Endothelial cell of umbilical vein (primary cell): ENCODE measurements around the gene GTF2A2. TPM values are rescaled to one million over a fixed set of nuclear protein-coding genes. Genes with fewer than 3 reads are reported as not detected.

ENCODE experiments used
- BruUV-seq: library from RNA; stranded (reverse); fragments of 400-500 nt; replicated peaks from 2 replicates; lab custom pipeline; 2021; lab: Mats Ljungman, UMichigan
- CTCF ChIA-PET: fragments of 300-600, 350-600 bp; sonication (Branson Sonifier 250); formaldehyde crosslinking; loops from one replicate; lab custom pipeline; 2021; ENCODE audit warnings: antibody characterized with exemption, inconsistent platforms; lab: Charles Lee
- POLR2A ChIA-PET: fragments of 300-600, 350-600 bp; sonication (Branson Sonifier 250); formaldehyde crosslinking; loops from one replicate; lab custom pipeline; 2021; ENCODE audit warnings: antibody characterized with exemption, inconsistent platforms; lab: Charles Lee
- DNase-seq: peaks from one replicate; pipeline ENCODE4 v3.0.0-alpha.2; 2011; ENCODE audit warnings: low read depth, low spot score
- FAIRE-seq: peaks from 2 replicates; lab custom pipeline; 2011; peaks lifted over from hg19 to GRCh38; lab: Jason Lieb, UNC
- H2AFZ ChIP-seq: 2 replicates; pipeline ENCODE4 v1.6.0; 2012; ENCODE audit warnings: low read depth, low read length, control low read depth, inconsistent platforms
- H3K27ac ChIP-seq: 2 replicates; pipeline ENCODE4 v1.5.1; 2011; ENCODE audit warnings: low read depth, mild to moderate bottlenecking, control low read depth, low read length, moderate library complexity; ENCODE audit not compliant: insufficient read depth
- H3K27me3 ChIP-seq, 2 experiments: 2 replicates each; pipeline versions ENCODE4 v1.6.0 to v1.6.1; 2011; ENCODE audit warnings: low read length in 2 of 2, mixed read lengths in 1 of 2; ENCODE audit not compliant: control insufficient read depth in 2 of 2, insufficient read depth in 2 of 2
- H3K36me3 ChIP-seq, 2 experiments: 2 replicates in 1 of 2; 3 replicates in 1 of 2; pipeline ENCODE4 v1.5.1; 2011; ENCODE audit warnings: low read length in 2 of 2, mild to moderate bottlenecking in 1 of 2, moderate library complexity in 1 of 2; ENCODE audit not compliant: control insufficient read depth in 2 of 2, insufficient read depth in 2 of 2; ENCODE audit errors: extremely low read depth in 1 of 2
- H3K4me1 ChIP-seq: 3 replicates; pipeline ENCODE4 v1.5.1; 2011; ENCODE audit warnings: mild to moderate bottlenecking, low read length; ENCODE audit not compliant: control insufficient read depth, insufficient read depth; ENCODE audit errors: extremely low read depth
- H3K4me2 ChIP-seq: 2 replicates; pipeline ENCODE4 v1.6.1; 2011; ENCODE audit warnings: low read length, control low read depth, mixed read lengths; ENCODE audit not compliant: insufficient read depth
- H3K4me3 ChIP-seq, 3 experiments: fragments of 200-600 bp in 1 of 3; sonication (generic), shearing (Covaris generic) in 1 of 3; replicated peaks in 1 of 3; 2 replicates each; pipeline ENCODE4 v1.5.1; 2011 to 2016; ENCODE audit warnings: control low read depth in 3 of 3, low read length in 3 of 3, mild to moderate bottlenecking in 2 of 3, inconsistent platforms in 1 of 3, low read depth in 1 of 3, moderate library complexity in 1 of 3; ENCODE audit not compliant: insufficient read depth in 1 of 3
- H3K79me2 ChIP-seq: 2 replicates; pipeline ENCODE4 v1.6.0; 2012; ENCODE audit warnings: low read length, inconsistent platforms; ENCODE audit not compliant: control insufficient read depth, insufficient read depth
- H3K9ac ChIP-seq: replicated peaks from 2 replicates; pipeline ENCODE3; 2011; ENCODE audit warnings: low read length, control low read depth; ENCODE audit not compliant: insufficient read depth; ENCODE audit errors: extremely low read depth
- H3K9me1 ChIP-seq: replicated peaks from 3 replicates; pipeline ENCODE4 v1.6.0; 2011; ENCODE audit warnings: mild to moderate bottlenecking, low read length; ENCODE audit not compliant: control insufficient read depth, insufficient read depth; ENCODE audit errors: extremely low read depth
- H3K9me3 ChIP-seq: replicated peaks from 2 replicates; pipeline ENCODE4 v1.5.1; 2012; ENCODE audit warnings: low read length, inconsistent platforms; ENCODE audit not compliant: control insufficient read depth, insufficient read depth
- H4K20me1 ChIP-seq: replicated peaks from 2 replicates; pipeline ENCODE3; 2011; ENCODE audit warnings: mild to moderate bottlenecking, low read length; ENCODE audit not compliant: control insufficient read depth, insufficient read depth; ENCODE audit errors: extremely low read depth
- EZH2 ChIP-seq: IDR thresholded peaks from 2 replicates; pipeline ENCODE4 v1.6.1; 2012; ENCODE audit warnings: borderline replicate concordance, low read depth, mild to moderate bottlenecking, moderate library complexity, low read length, inconsistent platforms; ENCODE audit not compliant: severe bottlenecking
- FOS ChIP-seq: IDR thresholded peaks from 2 replicates; pipeline ENCODE4 v1.6.1; 2011; ENCODE audit warnings: mild to moderate bottlenecking, low read length, moderate library complexity, borderline replicate concordance; ENCODE audit not compliant: insufficient read depth
- GATA2 ChIP-seq: IDR thresholded peaks from 2 replicates; pipeline ENCODE4 v1.7.0; 2011; ENCODE audit warnings: low read depth, mild to moderate bottlenecking, moderate library complexity, mixed read lengths, low read length; ENCODE audit not compliant: insufficient read length, insufficient read depth
- JUN ChIP-seq: IDR thresholded peaks from 2 replicates; pipeline ENCODE4 v1.6.1; 2011; ENCODE audit warnings: borderline replicate concordance, low read depth; ENCODE audit not compliant: insufficient read length, insufficient read depth
- POLR2A ChIP-seq: IDR thresholded peaks from 2 replicates; pipeline ENCODE4 v1.6.1; 2012; ENCODE audit warnings: low read depth, mild to moderate bottlenecking, control low read depth, low read length
- POLR2AphosphoS5 ChIP-seq: IDR thresholded peaks from 2 replicates; pipeline ENCODE4 v1.6.1; 2012; ENCODE audit warnings: low read depth, mild to moderate bottlenecking, control low read depth, low read length, moderate library complexity; ENCODE audit not compliant: insufficient read depth
- dilution Hi-C: fragments of 300-500 bp; cut with MboI; formaldehyde crosslinking; loops from one replicate; pipeline ENCODE4 v1.15.0; 2019; ENCODE audit warnings: low sequenced_read_pairs; ENCODE audit not compliant: extremely low pct_ligation_motif_present
- intact Hi-C: fragments of 100-400 bp; cut with micrococcal nuclease; formaldehyde crosslinking; loops from one replicate; pipeline ENCODE4 v1.10.0; 2022
- polyA plus RNA-seq, 4 experiments: library from polyadenylated mRNA; depleted of rRNA in 3 of 4; stranded (reverse) in 3 of 4; unstranded in 1 of 4; fragments of >200 nt; gene quantifications; 2 replicates each; pipeline versions ENCODE4 v1.2.1 to v1.2.3, GENCODE V29; 2011 to 2012; ENCODE audit warnings: missing spikeins in 1 of 4
- total RNA-seq: library from RNA; stranded (reverse); gene quantifications from 2 replicates; pipeline ENCODE4 v1.2.3, GENCODE V29; 2021
- TF ChIP-seq, protein P1 (sequence below), 2 donors: IDR thresholded peaks; 1 replicate in 1 of 2; 2 replicates in 1 of 2; pipeline ENCODE4 v1.5.1; 2011; ENCODE audit warnings: low read length in 2 of 2, mild to moderate bottlenecking in 2 of 2, moderate library complexity in 2 of 2, control low read depth in 1 of 2, inconsistent platforms in 1 of 2, low read depth in 1 of 2; ENCODE audit not compliant: insufficient read depth in 1 of 2; ENCODE audit errors: extremely low read depth in 1 of 2

Gene GTF2A2
- total and polyA plus RNA-seq, 2 donors (not counting 3 experiments of a cell fraction or from before 2014, with no cell fraction given), result 67.9 to 128 TPM

GRCh38 chr15:59674361-59674877 lies 17.1 kb upstream of the GTF2A2 start:
- H3K36me3 ChIP-seq, result peaks cover 19 to 41% of the 10 kb centered on the region in 2 experiments

More at GRCh38 chr15:59674361-59674877, 17.1 kb upstream of the GTF2A2 start:
- Histone ChIP-seq H3K9ac (no peak overlapping the region), H3K4me3 (no peak overlapping the region), H3K9me1 (no peaks in the 10 kb centered on the region), H2AFZ (no peak overlapping the region), H3K27ac (no peak overlapping the region), H3K79me2 (peaks cover 19% of the 10 kb centered on the region), H3K9me3 (no peaks in the 10 kb centered on the region), H3K4me2 (no peak overlapping the region), H3K27me3 (no peaks in the 10 kb centered on the region), H4K20me1 (no peaks in the 10 kb centered on the region), H3K4me1 (peaks cover 17% of the 10 kb centered on the region)
- intact Hi-C loops (no loop called here), dilution Hi-C loops (no loop called here)
- FAIRE-seq (no peak), DNase-seq (no peak)
- POLR2A ChIA-PET, result no interaction called here
- CTCF ChIA-PET, result no interaction called here
- TF ChIP-seq EZH2, result no peak
- TF ChIP-seq GATA2, result no peak
- TF ChIP-seq, protein P1, sequence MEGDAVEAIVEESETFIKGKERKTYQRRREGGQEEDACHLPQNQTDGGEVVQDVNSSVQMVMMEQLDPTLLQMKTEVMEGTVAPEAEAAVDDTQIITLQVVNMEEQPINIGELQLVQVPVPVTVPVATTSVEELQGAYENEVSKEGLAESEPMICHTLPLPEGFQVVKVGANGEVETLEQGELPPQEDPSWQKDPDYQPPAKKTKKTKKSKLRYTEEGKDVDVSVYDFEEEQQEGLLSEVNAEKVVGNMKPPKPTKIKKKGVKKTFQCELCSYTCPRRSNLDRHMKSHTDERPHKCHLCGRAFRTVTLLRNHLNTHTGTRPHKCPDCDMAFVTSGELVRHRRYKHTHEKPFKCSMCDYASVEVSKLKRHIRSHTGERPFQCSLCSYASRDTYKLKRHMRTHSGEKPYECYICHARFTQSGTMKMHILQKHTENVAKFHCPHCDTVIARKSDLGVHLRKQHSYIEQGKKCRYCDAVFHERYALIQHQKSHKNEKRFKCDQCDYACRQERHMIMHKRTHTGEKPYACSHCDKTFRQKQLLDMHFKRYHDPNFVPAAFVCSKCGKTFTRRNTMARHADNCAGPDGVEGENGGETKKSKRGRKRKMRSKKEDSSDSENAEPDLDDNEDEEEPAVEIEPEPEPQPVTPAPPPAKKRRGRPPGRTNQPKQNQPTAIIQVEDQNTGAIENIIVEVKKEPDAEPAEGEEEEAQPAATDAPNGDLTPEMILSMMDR (IDR thresholded peaks at IDR 0.05; ENCODE audit: extremely low read depth in 1 of 2, insufficient read depth in 1 of 2, low read depth in 1 of 2, low read length in 2 of 2), result no peak
- TF ChIP-seq FOS, result no peak
- no peak for TF ChIP-seq JUN
- no peak for TF ChIP-seq POLR2A
- no peak for TF ChIP-seq POLR2AphosphoS5
- BruUV-seq, result no TSS peak
